ENCODE measurements around the gene TBC1D7.

DNA sequence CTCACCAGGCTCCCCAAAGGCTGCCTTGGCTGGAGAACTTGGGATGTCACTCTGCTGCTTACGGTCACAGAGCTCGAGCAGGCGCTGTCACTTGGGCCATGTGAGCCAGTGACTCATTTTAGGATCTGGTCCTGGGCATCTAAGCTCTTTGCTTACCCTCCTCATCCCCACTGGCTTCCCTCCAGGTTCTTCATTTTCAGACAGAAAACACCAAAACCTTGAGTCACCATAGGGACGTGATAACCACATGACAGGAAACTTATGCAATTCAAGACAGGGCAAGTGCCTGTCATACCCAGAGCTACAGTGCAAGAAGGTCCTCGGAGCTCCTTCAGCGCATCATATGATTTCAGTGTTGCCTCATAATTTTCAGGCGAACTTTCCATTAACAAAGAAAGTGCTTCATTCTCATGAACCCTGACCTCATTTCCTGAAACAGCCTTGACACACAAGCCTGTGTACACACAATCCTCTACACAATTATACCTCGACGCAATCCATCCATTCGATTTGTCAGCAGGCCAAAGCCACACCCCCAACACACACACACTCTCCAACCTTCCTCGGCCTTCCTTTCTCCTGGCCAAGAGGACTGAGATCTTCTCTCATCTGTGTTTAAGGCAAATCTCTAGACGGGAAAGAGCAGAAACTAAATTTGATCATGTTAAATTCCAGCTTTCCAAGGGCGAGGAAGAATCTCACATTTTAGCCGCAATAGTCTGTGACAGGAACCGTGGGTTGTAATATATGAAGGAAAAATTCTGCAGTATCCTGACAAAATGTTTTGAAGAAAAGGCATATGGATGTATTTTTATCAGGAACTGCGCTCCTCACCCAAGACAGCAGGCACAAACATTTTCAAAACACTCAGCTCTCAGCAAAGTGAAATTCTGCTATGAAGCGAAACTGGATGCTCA is 25.3 kb downstream of the TBC1D7 start:
- TF ChIP-seq, protein P1, sequence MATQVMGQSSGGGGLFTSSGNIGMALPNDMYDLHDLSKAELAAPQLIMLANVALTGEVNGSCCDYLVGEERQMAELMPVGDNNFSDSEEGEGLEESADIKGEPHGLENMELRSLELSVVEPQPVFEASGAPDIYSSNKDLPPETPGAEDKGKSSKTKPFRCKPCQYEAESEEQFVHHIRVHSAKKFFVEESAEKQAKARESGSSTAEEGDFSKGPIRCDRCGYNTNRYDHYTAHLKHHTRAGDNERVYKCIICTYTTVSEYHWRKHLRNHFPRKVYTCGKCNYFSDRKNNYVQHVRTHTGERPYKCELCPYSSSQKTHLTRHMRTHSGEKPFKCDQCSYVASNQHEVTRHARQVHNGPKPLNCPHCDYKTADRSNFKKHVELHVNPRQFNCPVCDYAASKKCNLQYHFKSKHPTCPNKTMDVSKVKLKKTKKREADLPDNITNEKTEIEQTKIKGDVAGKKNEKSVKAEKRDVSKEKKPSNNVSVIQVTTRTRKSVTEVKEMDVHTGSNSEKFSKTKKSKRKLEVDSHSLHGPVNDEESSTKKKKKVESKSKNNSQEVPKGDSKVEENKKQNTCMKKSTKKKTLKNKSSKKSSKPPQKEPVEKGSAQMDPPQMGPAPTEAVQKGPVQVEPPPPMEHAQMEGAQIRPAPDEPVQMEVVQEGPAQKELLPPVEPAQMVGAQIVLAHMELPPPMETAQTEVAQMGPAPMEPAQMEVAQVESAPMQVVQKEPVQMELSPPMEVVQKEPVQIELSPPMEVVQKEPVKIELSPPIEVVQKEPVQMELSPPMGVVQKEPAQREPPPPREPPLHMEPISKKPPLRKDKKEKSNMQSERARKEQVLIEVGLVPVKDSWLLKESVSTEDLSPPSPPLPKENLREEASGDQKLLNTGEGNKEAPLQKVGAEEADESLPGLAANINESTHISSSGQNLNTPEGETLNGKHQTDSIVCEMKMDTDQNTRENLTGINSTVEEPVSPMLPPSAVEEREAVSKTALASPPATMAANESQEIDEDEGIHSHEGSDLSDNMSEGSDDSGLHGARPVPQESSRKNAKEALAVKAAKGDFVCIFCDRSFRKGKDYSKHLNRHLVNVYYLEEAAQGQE (IDR thresholded peaks at IDR 0.05; ENCODE audit: low read depth): no peak
- TF ChIP-seq EP300 (IDR thresholded peaks at IDR 0.05; ENCODE audit: borderline replicate concordance): no peak
- TF ChIP-seq, protein P2, sequence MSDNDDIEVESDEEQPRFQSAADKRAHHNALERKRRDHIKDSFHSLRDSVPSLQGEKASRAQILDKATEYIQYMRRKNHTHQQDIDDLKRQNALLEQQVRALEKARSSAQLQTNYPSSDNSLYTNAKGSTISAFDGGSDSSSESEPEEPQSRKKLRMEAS (IDR thresholded peaks at IDR 0.05): no peak
- TF ChIP-seq TCF12 (IDR thresholded peaks at IDR 0.05; ENCODE audit: low read depth): no peak
- no peak for TF ChIP-seq EGR1 (IDR thresholded peaks at IDR 0.05)
- no peak for TF ChIP-seq NFIC (IDR thresholded peaks at IDR 0.05)
- TF ChIP-seq, protein P3, sequence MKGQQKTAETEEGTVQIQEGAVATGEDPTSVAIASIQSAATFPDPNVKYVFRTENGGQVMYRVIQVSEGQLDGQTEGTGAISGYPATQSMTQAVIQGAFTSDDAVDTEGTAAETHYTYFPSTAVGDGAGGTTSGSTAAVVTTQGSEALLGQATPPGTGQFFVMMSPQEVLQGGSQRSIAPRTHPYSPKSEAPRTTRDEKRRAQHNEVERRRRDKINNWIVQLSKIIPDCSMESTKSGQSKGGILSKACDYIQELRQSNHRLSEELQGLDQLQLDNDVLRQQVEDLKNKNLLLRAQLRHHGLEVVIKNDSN (IDR thresholded peaks at IDR 0.05): no peak
- TF ChIP-seq CEBPB (IDR thresholded peaks at IDR 0.05): no peak
- no peak for TF ChIP-seq CREB1 (IDR thresholded peaks at IDR 0.05; ENCODE audit: low read depth)
- no peak for TF ChIP-seq RAD21 (IDR thresholded peaks at IDR 0.05; ENCODE audit: low read depth)
- no peak for TF ChIP-seq YY1 (IDR thresholded peaks at IDR 0.05; ENCODE audit: low read depth)
- no peak for TF ChIP-seq TEAD4 (IDR thresholded peaks at IDR 0.05)
- TF ChIP-seq TAF1 (IDR thresholded peaks at IDR 0.05; ENCODE audit: low read depth): no peak
- TF ChIP-seq FOXM1 (IDR thresholded peaks at IDR 0.05; ENCODE audit: borderline replicate concordance, low read depth): no peak
